ENCODE results near the gene GRK2.

GRK2 gene

DNA sequence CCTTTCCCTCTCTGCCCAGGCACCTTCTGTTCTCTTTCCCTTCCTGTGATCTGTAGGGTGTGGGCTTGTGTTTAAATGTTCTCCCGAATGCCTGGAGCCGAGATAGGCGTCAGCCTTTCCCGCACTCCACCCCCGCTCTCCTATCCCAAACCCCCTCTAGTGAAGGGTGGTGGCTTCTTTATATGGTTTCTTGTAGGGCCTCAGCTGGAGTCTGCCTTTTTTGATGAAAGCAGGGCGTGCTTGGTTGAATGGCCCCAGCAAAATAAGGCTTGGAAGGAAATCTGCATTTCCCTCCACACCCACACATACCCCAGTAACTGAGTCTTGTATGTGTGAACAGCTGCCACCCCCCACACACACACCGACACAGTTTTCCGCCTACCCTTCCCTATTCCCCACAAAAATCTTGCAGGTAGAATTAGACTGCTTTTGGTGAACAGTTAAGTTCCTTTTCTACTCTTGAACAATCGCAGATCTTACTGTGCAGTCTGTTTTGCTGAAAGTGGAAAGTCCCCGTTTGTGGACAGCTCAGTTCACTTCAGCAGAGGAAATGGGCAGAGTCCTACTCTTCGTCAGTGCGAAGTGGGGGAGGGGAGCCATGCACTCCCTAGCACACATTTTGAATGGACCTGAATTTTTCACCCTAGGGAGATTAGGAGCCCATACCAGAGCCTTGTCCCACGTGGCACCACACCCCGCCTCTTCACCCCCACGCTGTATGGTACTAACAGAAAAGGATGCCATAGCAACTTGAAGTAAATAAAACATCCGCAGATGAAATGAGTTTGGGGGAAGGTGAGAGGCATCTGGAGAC is 25.5 kb upstream of the GRK2 start:
- TF ChIP-seq CREB1 (IDR thresholded peaks at IDR 0.05; ENCODE audit: low read depth): no peak
- TF ChIP-seq RAD21 (IDR thresholded peaks at IDR 0.05; ENCODE audit: low read depth): no peak
- TF ChIP-seq FOXM1 (IDR thresholded peaks at IDR 0.05; ENCODE audit: borderline replicate concordance, low read depth): no peak
- TF ChIP-seq EGR1 (IDR thresholded peaks at IDR 0.05): peak; percentile 52
- 0 out of 2 replicates have a peak, but pooled peaks have one; percentile 34 for TF ChIP-seq ZBTB7A (IDR thresholded peaks at IDR 0.05; ENCODE audit: low read depth)
- TF ChIP-seq NFIC (IDR thresholded peaks at IDR 0.05): no peak
- TF ChIP-seq TCF12 (IDR thresholded peaks at IDR 0.05; ENCODE audit: low read depth): no peak
- no peak for TF ChIP-seq TAF1 (IDR thresholded peaks at IDR 0.05; ENCODE audit: low read depth)
- TF ChIP-seq, protein P1, sequence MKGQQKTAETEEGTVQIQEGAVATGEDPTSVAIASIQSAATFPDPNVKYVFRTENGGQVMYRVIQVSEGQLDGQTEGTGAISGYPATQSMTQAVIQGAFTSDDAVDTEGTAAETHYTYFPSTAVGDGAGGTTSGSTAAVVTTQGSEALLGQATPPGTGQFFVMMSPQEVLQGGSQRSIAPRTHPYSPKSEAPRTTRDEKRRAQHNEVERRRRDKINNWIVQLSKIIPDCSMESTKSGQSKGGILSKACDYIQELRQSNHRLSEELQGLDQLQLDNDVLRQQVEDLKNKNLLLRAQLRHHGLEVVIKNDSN (IDR thresholded peaks at IDR 0.05): peak; percentile 23; the same call in 1 of the 2 replicates
- no peak for TF ChIP-seq MAX (IDR thresholded peaks at IDR 0.05)
- TF ChIP-seq, protein P2, sequence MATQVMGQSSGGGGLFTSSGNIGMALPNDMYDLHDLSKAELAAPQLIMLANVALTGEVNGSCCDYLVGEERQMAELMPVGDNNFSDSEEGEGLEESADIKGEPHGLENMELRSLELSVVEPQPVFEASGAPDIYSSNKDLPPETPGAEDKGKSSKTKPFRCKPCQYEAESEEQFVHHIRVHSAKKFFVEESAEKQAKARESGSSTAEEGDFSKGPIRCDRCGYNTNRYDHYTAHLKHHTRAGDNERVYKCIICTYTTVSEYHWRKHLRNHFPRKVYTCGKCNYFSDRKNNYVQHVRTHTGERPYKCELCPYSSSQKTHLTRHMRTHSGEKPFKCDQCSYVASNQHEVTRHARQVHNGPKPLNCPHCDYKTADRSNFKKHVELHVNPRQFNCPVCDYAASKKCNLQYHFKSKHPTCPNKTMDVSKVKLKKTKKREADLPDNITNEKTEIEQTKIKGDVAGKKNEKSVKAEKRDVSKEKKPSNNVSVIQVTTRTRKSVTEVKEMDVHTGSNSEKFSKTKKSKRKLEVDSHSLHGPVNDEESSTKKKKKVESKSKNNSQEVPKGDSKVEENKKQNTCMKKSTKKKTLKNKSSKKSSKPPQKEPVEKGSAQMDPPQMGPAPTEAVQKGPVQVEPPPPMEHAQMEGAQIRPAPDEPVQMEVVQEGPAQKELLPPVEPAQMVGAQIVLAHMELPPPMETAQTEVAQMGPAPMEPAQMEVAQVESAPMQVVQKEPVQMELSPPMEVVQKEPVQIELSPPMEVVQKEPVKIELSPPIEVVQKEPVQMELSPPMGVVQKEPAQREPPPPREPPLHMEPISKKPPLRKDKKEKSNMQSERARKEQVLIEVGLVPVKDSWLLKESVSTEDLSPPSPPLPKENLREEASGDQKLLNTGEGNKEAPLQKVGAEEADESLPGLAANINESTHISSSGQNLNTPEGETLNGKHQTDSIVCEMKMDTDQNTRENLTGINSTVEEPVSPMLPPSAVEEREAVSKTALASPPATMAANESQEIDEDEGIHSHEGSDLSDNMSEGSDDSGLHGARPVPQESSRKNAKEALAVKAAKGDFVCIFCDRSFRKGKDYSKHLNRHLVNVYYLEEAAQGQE (IDR thresholded peaks at IDR 0.05; ENCODE audit: low read depth): no peak
- TF ChIP-seq EP300 (IDR thresholded peaks at IDR 0.05; ENCODE audit: borderline replicate concordance): no peak
- no peak for TF ChIP-seq CEBPB (IDR thresholded peaks at IDR 0.05)
- no peak for TF ChIP-seq YY1 (IDR thresholded peaks at IDR 0.05; ENCODE audit: low read depth)

- TF ChIP-seq TEAD4 (IDR thresholded peaks at IDR 0.05) (no peak), ZBTB7A (IDR thresholded peaks at IDR 0.05; ENCODE audit: low read depth) (no peak), NFIC (IDR thresholded peaks at IDR 0.05) (no peak), EP300 (IDR thresholded peaks at IDR 0.05; ENCODE audit: borderline replicate concordance) (no peak), YY1 (IDR thresholded peaks at IDR 0.05; ENCODE audit: low read depth) (no peak)
- TF ChIP-seq, protein P2 (IDR thresholded peaks at IDR 0.05; ENCODE audit: low read depth): no peak
These were observed 23.7 kb upstream of the GRK2 start for GRCh38 chr11:67242548-67242947.

DNA sequence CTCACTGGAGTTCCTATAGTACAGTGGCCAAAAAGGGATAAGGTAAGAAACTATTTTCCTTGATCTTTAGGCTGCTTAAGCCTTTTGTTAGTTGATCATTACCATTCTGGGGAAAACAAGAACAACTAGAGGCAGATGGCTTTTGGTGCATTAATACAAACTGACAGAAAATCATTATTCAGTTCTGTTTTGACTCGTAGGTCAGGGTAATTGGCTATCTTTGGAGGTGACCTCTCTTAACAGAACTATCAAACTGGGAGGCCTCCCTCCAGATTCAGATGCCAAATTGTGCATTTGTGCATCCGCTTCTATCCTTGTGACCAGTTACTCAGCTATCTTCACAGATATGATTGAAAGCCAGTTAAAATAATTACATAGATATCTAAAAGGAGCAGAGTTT is 23.2 kb upstream of the GRK2 start:
- TF ChIP-seq YY1 (IDR thresholded peaks at IDR 0.05; ENCODE audit: low read depth) (no peak), MAX (IDR thresholded peaks at IDR 0.05) (no peak), FOXM1 (IDR thresholded peaks at IDR 0.05; ENCODE audit: borderline replicate concordance, low read depth) (no peak), TEAD4 (IDR thresholded peaks at IDR 0.05) (no peak), CREB1 (IDR thresholded peaks at IDR 0.05; ENCODE audit: low read depth) (no peak), NFIC (IDR thresholded peaks at IDR 0.05) (no peak), CEBPB (IDR thresholded peaks at IDR 0.05) (no peak), TCF12 (IDR thresholded peaks at IDR 0.05; ENCODE audit: low read depth) (no peak), EP300 (IDR thresholded peaks at IDR 0.05; ENCODE audit: borderline replicate concordance) (no peak), EGR1 (IDR thresholded peaks at IDR 0.05) (no peak), ZBTB7A (IDR thresholded peaks at IDR 0.05; ENCODE audit: low read depth) (no peak)
- TF ChIP-seq, protein P1 (IDR thresholded peaks at IDR 0.05): no peak
- TF ChIP-seq, protein P2 (IDR thresholded peaks at IDR 0.05; ENCODE audit: low read depth): no peak

DNA sequence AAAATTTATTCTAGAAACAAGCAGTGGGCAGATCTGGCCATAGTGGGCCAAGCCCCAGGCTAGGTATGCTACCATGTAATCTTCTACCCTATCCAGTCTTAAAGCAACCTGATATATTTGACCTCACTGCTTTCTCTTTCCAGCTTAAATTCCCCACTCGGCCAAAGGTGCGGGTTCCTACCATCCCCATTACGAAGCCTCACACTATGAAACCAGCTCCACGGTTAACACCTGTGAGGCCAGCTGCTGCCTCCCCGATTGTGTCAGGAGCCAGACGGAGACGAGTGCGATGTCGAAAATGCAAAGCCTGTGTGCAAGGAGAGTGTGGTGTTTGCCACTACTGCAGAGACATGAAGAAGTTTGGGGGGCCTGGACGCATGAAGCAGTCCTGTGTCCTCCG is 21.2 kb upstream of the GRK2 start:
- TF ChIP-seq EP300 (IDR thresholded peaks at IDR 0.05; ENCODE audit: borderline replicate concordance): no peak
- TF ChIP-seq TCF12 (IDR thresholded peaks at IDR 0.05; ENCODE audit: low read depth): no peak
- TF ChIP-seq RAD21 (IDR thresholded peaks at IDR 0.05; ENCODE audit: low read depth): no peak
- TF ChIP-seq TAF1 (IDR thresholded peaks at IDR 0.05; ENCODE audit: low read depth): no peak
- no peak for TF ChIP-seq ZBTB7A (IDR thresholded peaks at IDR 0.05; ENCODE audit: low read depth)
- TF ChIP-seq EGR1 (IDR thresholded peaks at IDR 0.05): no peak
- TF ChIP-seq, protein P1 (IDR thresholded peaks at IDR 0.05): no peak
- TF ChIP-seq MAX (IDR thresholded peaks at IDR 0.05): no peak
- no peak for TF ChIP-seq YY1 (IDR thresholded peaks at IDR 0.05; ENCODE audit: low read depth)
- no peak for TF ChIP-seq CEBPB (IDR thresholded peaks at IDR 0.05)
- TF ChIP-seq CREB1 (IDR thresholded peaks at IDR 0.05; ENCODE audit: low read depth): no peak
- no peak for TF ChIP-seq NFIC (IDR thresholded peaks at IDR 0.05)
- TF ChIP-seq, protein P2 (IDR thresholded peaks at IDR 0.05; ENCODE audit: low read depth): no peak
- TF ChIP-seq FOXM1 (IDR thresholded peaks at IDR 0.05; ENCODE audit: borderline replicate concordance, low read depth): no peak
- no peak for TF ChIP-seq TEAD4 (IDR thresholded peaks at IDR 0.05)
